Measurements from ENCODE around the gene SPON1. TPM values are rescaled to one million over a fixed set of nuclear protein-coding genes. Genes with fewer than 3 reads are reported as not detected.

SPON1 gene
- total and polyA plus RNA-seq, 10 of the 15 experiments (the other 5 are each of a cell fraction or from before 2014, with no cell fraction given), result 0.13 to 1.1 (median 0.18) TPM; not detected in 5

DNA sequence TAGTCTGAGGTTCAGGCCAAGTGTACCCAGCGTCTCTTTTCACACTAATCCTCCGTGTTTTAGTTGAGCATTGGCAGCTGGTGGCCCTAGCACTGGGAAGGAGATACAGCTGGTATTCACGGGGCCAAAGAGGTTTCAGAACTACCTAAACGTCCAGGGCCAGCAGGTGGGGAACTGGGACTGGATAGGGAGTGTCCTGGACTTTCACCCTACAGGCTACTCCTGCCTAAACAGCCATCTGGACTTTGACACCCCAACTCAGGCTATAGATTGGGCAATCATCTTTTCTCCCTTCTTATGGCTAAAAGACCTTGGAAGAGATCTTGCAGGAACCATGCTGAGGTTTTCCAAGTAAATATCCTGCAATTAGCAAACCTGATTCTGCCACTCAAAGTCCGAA lies 2.8 kb downstream of the SPON1 start (continued):
- TF ChIP-seq RELA (IDR thresholded peaks at IDR 0.05; ENCODE audit: borderline replicate concordance, partially characterized antibody) (no peak), WRNIP1 (IDR thresholded peaks at IDR 0.05; ENCODE audit: borderline replicate concordance, low read depth, low read length) (no peak)

DNA sequence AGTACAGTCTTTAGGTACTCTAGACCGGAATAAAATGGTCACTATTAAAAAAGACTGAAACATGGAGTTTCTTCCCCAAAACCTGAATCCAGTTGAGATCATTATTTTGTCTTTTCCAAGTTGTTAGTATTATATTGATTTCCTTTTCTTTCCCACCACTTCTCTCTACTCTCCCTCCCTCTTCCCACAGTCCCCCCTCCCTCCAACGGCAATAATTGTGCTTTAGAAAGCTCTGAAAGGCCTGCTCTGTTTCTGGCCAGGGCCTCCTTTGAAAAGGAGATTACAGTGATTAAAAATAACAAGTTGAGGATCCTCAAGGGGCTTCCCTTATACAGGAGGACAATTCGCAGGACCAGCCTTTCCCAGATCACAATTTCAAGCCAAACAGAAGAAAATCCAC lies 3.5 kb downstream of the SPON1 start:
- Histone ChIP-seq H3K27me3 (replicated peaks in 1 of 2; ENCODE audit: control insufficient read depth in 2 of 2, insufficient read depth in 2 of 2, low read length in 1 of 2) (peaks cover 9 to 14% of the 10 kb centered on the region in 2 experiments), H3K9ac (ENCODE audit: control insufficient read depth, insufficient read depth, low read length) (no peak overlapping the region), H3K9me3 (replicated peaks; ENCODE audit: control insufficient read depth, insufficient read depth, low read length) (no peaks in the 10 kb centered on the region), H3K36me3 (ENCODE audit: control insufficient read depth in 2 of 2, insufficient read depth in 2 of 2, low read length in 1 of 2) (no peaks in the 10 kb centered on the region), H4K20me1 (ENCODE audit: control insufficient read depth, insufficient read depth) (no peaks in the 10 kb centered on the region), H3K4me3 (no peak overlapping the region), H2AFZ (ENCODE audit: control insufficient read depth, low read depth, low read length) (no peak overlapping the region), H3K79me2 (ENCODE audit: control insufficient read depth, insufficient read depth, low read length) (no peaks in the 10 kb centered on the region), H3K27ac (ENCODE audit: control insufficient read depth, insufficient read depth) (no peak overlapping the region), H3K4me2 (ENCODE audit: control insufficient read depth, insufficient read depth) (no peak overlapping the region), H3K4me1 (ENCODE audit: control insufficient read depth, insufficient read depth, low read length) (no peaks in the 10 kb centered on the region)
- WGBS (ENCODE audit: insufficient coverage, insufficient replicate concordance, low lambda C conversion rate, missing lambda C conversion rate), result 0% methylated on average over 3 of the region's 3 CpGs
- ChIA-PET SMC1A (ENCODE audit: uncharacterized antibody, unreplicated experiment) (no interaction called here), POLR2A (interaction anchor here (0.5 kb wide), 1 partner anchor 509 kb away, joined by 4 read pairs; no protein-coding TSS in a partner anchor), RAD21 (ENCODE audit: unreplicated experiment) (no interaction called here), CTCF (interaction anchor here (1.8 kb wide), 1 partner anchor 9 kb away, joined by 5 read pairs; no protein-coding TSS in a partner anchor)
- DNase-seq (ENCODE audit: low read depth, low spot score) (no peak), ATAC-seq (no peak), FAIRE-seq (no peak)
- TF ChIP-seq, protein P1, sequence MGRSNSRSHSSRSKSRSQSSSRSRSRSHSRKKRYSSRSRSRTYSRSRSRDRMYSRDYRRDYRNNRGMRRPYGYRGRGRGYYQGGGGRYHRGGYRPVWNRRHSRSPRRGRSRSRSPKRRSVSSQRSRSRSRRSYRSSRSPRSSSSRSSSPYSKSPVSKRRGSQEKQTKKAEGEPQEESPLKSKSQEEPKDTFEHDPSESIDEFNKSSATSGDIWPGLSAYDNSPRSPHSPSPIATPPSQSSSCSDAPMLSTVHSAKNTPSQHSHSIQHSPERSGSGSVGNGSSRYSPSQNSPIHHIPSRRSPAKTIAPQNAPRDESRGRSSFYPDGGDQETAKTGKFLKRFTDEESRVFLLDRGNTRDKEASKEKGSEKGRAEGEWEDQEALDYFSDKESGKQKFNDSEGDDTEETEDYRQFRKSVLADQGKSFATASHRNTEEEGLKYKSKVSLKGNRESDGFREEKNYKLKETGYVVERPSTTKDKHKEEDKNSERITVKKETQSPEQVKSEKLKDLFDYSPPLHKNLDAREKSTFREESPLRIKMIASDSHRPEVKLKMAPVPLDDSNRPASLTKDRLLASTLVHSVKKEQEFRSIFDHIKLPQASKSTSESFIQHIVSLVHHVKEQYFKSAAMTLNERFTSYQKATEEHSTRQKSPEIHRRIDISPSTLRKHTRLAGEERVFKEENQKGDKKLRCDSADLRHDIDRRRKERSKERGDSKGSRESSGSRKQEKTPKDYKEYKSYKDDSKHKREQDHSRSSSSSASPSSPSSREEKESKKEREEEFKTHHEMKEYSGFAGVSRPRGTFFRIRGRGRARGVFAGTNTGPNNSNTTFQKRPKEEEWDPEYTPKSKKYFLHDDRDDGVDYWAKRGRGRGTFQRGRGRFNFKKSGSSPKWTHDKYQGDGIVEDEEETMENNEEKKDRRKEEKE (IDR thresholded peaks at IDR 0.05), result no peak
- TF ChIP-seq, protein P2, sequence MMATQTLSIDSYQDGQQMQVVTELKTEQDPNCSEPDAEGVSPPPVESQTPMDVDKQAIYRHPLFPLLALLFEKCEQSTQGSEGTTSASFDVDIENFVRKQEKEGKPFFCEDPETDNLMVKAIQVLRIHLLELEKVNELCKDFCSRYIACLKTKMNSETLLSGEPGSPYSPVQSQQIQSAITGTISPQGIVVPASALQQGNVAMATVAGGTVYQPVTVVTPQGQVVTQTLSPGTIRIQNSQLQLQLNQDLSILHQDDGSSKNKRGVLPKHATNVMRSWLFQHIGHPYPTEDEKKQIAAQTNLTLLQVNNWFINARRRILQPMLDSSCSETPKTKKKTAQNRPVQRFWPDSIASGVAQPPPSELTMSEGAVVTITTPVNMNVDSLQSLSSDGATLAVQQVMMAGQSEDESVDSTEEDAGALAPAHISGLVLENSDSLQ (IDR thresholded peaks at IDR 0.05), result no peak
- TF ChIP-seq GABPA (IDR thresholded peaks at IDR 0.05; ENCODE audit: low read depth) (no peak), HDGF (IDR thresholded peaks at IDR 0.05) (no peak), KLF5 (IDR thresholded peaks at IDR 0.05; ENCODE audit: partially characterized antibody) (no peak), MXI1 (IDR thresholded peaks at IDR 0.05; ENCODE audit: low read depth, low read length) (no peak), NR2F1 (conservative IDR thresholded peaks at IDR 0.05) (no peak), BACH1 (IDR thresholded peaks at IDR 0.05; ENCODE audit: borderline replicate concordance) (no peak), ZBED1 (IDR thresholded peaks at IDR 0.05; ENCODE audit: borderline replicate concordance) (no peak), RUNX3 (IDR thresholded peaks at IDR 0.05; ENCODE audit: low read length) (no peak), SRF (IDR thresholded peaks at IDR 0.05; ENCODE audit: low read depth in 2 of 2, low read length in 2 of 2) (no peak), YBX1 (IDR thresholded peaks at IDR 0.05) (no peak), NFYA (IDR thresholded peaks at IDR 0.05; ENCODE audit: borderline replicate concordance, low read depth, low read length) (no peak), MEF2B (IDR thresholded peaks at IDR 0.05; ENCODE audit: partially characterized antibody, poor library complexity, severe bottlenecking) (no peak), SMAD1 (IDR thresholded peaks at IDR 0.05; ENCODE audit: low read depth, partially characterized antibody) (no peak), MYC (IDR thresholded peaks at IDR 0.05; ENCODE audit: insufficient read depth, insufficient read length, insufficient replicate concordance, low read length, severe bottlenecking) (no peak), CHD2 (IDR thresholded peaks at IDR 0.05; ENCODE audit: borderline replicate concordance, low read depth, low read length) (no peak), ZSCAN29 (IDR thresholded peaks at IDR 0.05) (no peak), TCF3 (IDR thresholded peaks at IDR 0.05; ENCODE audit: borderline replicate concordance, insufficient read depth, low read depth, low read length) (no peak), RAD51 (IDR thresholded peaks at IDR 0.05) (no peak)
- intact Hi-C loops (cut with micrococcal nuclease; ENCODE audit: unreplicated experiment) (no loop called here), in situ Hi-C loops (cut with MboI) (loop anchor here (25.0 kb wide), 1 partner anchor 446 kb away; no protein-coding TSS in a partner anchor)
- BruUV-seq (replicated peaks), result no TSS peak
